Measurements from ENCODE around the gene AMMECR1.

- no peak for TF ChIP-seq CTCF (IDR thresholded peaks at IDR 0.05)
- no peak for TF ChIP-seq POLR2A (IDR thresholded peaks at IDR 0.05)
These were observed 102.5 kb downstream of the AMMECR1 start for GRCh38 chrX:110215411-110215810.
